HepG2 (cell line): ENCODE results near the gene TBRG4.

Experiments
- YY1 ChIP-seq: IDR thresholded peaks from 2 replicates; pipeline ENCODE4 v1.6.1; 2011; ENCODE audit warnings: low read length, low read depth, moderate library complexity, mild to moderate bottlenecking; ENCODE audit not compliant: insufficient read depth, insufficient replicate concordance
- ZNF274 ChIP-seq: sonication (generic); formaldehyde crosslinking; IDR thresholded peaks from 2 replicates; pipeline ENCODE4 v1.5.1; 2020; ENCODE audit warnings: mild to moderate bottlenecking, missing genetic modification reagents
- TF ChIP-seq, protein P1 (sequence below): IDR thresholded peaks from 2 replicates; pipeline ENCODE4 v1.6.1; 2016
- TF ChIP-seq, protein P2 (sequence below): sonication (generic); formaldehyde crosslinking; IDR thresholded peaks from 2 replicates; pipeline ENCODE4 v1.5.0; 2020; ENCODE audit warnings: mild to moderate bottlenecking, missing genetic modification reagents, moderate library complexity

DNA sequence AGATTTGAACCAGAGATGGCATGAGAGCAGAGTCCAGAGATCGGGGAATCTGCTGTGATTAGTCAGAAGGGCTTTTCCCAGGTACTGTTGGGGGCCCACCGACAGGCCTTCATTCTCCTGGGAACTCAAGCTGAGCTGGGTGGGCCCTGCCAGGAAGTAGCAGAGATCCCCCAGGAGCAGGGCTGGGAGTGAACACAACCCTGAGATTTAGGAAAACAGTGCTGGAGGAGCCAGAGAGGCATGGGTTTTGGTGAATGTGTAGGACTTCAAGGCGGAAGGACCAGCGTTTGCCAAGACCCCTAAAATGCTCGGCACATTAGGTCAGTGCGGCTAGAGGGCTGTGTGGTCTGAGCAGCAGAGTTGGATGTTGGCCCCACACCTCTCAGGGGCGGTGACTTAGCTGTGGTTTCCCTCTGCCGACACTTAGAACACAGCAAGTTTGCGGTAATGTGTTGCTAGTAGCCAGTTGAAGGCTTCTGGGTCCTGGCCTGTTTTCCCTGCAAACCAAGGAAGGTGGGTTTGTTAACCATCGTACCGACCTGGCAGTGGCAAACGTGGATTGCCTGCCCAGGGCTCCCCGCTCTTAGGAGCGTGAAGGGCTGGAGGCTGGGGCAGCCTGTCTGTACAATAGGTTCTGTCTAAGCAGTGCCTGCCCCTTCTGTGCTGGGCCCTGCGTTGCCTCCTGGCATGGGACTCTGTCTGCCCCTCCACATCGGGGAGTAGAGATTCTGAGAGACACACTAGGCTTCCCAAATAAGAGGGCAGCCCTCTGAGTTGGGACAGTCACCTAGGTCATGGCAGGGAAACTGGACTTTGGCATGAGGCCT is 36.8 kb downstream of the TBRG4 start:
- TF ChIP-seq, protein P1, sequence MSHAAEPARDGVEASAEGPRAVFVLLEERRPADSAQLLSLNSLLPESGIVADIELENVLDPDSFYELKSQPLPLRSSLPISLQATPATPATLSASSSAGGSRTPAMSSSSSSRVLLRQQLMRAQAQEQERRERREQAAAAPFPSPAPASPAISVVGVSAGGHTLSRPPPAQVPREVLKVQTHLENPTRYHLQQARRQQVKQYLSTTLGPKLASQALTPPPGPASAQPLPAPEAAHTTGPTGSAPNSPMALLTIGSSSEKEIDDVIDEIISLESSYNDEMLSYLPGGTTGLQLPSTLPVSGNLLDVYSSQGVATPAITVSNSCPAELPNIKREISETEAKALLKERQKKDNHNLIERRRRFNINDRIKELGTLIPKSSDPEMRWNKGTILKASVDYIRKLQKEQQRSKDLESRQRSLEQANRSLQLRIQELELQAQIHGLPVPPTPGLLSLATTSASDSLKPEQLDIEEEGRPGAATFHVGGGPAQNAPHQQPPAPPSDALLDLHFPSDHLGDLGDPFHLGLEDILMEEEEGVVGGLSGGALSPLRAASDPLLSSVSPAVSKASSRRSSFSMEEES: no peak
- TF ChIP-seq ZNF274 (CRISPR knock-in tag): no peak
- no peak for TF ChIP-seq YY1
- TF ChIP-seq, protein P2, sequence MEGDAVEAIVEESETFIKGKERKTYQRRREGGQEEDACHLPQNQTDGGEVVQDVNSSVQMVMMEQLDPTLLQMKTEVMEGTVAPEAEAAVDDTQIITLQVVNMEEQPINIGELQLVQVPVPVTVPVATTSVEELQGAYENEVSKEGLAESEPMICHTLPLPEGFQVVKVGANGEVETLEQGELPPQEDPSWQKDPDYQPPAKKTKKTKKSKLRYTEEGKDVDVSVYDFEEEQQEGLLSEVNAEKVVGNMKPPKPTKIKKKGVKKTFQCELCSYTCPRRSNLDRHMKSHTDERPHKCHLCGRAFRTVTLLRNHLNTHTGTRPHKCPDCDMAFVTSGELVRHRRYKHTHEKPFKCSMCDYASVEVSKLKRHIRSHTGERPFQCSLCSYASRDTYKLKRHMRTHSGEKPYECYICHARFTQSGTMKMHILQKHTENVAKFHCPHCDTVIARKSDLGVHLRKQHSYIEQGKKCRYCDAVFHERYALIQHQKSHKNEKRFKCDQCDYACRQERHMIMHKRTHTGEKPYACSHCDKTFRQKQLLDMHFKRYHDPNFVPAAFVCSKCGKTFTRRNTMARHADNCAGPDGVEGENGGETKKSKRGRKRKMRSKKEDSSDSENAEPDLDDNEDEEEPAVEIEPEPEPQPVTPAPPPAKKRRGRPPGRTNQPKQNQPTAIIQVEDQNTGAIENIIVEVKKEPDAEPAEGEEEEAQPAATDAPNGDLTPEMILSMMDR (CRISPR knock-in tag): no peak
